Measurements from ENCODE around the gene CFAP77.

- TF ChIP-seq CTCF (IDR thresholded peaks at IDR 0.05; ENCODE audit: insufficient read depth, low read length) (no peak), POLR2AphosphoS5 (IDR thresholded peaks at IDR 0.05; ENCODE audit: low read depth) (no peak)
Observed at GRCh38 chr9:132557159-132557558, 147.1 kb downstream of the CFAP77 start.
